A673 (cell line): Measurements from ENCODE around the gene SIRPB2. TPM values are rescaled to one million over a fixed set of nuclear protein-coding genes. Genes with fewer than 3 reads are reported as not detected.

Experiments used
- Bru-seq: library from RNA; stranded (reverse); fragments of 400-500 nt; gene quantifications from one replicate; lab custom pipeline; 2021; lab: Mats Ljungman, UMichigan
- BruChase-seq, 2 experiments: library from RNA; stranded (reverse); fragments of 400-500 nt; gene quantifications; one replicate each; lab custom pipeline; 2021; lab: Mats Ljungman, UMichigan
- BruUV-seq: library from RNA; stranded (reverse); fragments of 400-500 nt; replicated peaks from 2 replicates; lab custom pipeline; 2021; lab: Mats Ljungman, UMichigan
- CTCF ChIA-PET: fragments of 300-600 bp; sonication (Branson Sonifier 250); formaldehyde crosslinking; loops from one replicate; lab custom pipeline; 2022; ENCODE audit warnings: antibody characterized with exemption; lab: Charles Lee
- POLR2A ChIA-PET: fragments of 300-600 bp; sonication (Branson Sonifier 250); formaldehyde crosslinking; loops from one replicate; lab custom pipeline; 2022; ENCODE audit warnings: antibody characterized with exemption; ENCODE audit not compliant: low non-redundant PET; lab: Charles Lee
- DNase-seq: peaks from one replicate; pipeline ENCODE4 v3.0.0-alpha.2; 2015; ENCODE audit warnings: low spot score
- H3K27ac ChIP-seq: fragments of 200-600 bp; sonication (generic); 2 replicates; pipeline ENCODE4 v1.5.1; 2016; ENCODE audit warnings: mixed run types, low read depth, mild to moderate bottlenecking, mixed read lengths, antibody characterized with exemption, low read length; ENCODE audit not compliant: poor library complexity, severe bottlenecking
- H3K27me3 ChIP-seq: fragments of 200-600 bp; sonication (generic); replicated peaks from 2 replicates; pipeline ENCODE4 v1.6.1; 2017; ENCODE audit warnings: mixed run types, low read depth, mild to moderate bottlenecking, mixed read lengths, antibody characterized with exemption, low read length; ENCODE audit not compliant: insufficient read depth, poor library complexity
- H3K36me3 ChIP-seq: fragments of 200-600 bp; sonication (generic); 2 replicates; pipeline ENCODE4 v1.6.1; 2016; ENCODE audit warnings: mixed run types, mild to moderate bottlenecking, mixed read lengths, antibody characterized with exemption, low read length; ENCODE audit not compliant: insufficient read depth, poor library complexity, severe bottlenecking
- H3K4me1 ChIP-seq: fragments of 200-600 bp; sonication (generic); 2 replicates; pipeline ENCODE4 v1.6.1; 2017; ENCODE audit warnings: mixed run types, mild to moderate bottlenecking, mixed read lengths, antibody characterized with exemption, low read length; ENCODE audit not compliant: insufficient read depth, poor library complexity, severe bottlenecking
- H3K4me3 ChIP-seq: fragments of 200-600 bp; sonication (generic); 2 replicates; pipeline ENCODE4 v1.5.1; 2016; ENCODE audit warnings: low read depth, mixed run types, mild to moderate bottlenecking, mixed read lengths, low read length; ENCODE audit not compliant: poor library complexity, severe bottlenecking
- H3K9me3 ChIP-seq: fragments of 200-600 bp; sonication (generic); 2 replicates; pipeline ENCODE4 v1.6.1; 2016; ENCODE audit warnings: mixed run types, low read depth, mild to moderate bottlenecking, mixed read lengths, antibody characterized with exemption, low read length; ENCODE audit not compliant: poor library complexity, severe bottlenecking
- EZH2 ChIP-seq: fragments of 200-600 bp; sonication (generic); IDR thresholded peaks from 2 replicates; pipeline ENCODE4 v1.6.1; 2017; ENCODE audit warnings: borderline replicate concordance, low read depth, mild to moderate bottlenecking, mixed read lengths, antibody characterized with exemption, low read length; ENCODE audit not compliant: poor library complexity, severe bottlenecking
- intact Hi-C: fragments of 100-400 bp; cut with micrococcal nuclease; formaldehyde crosslinking; loops from one replicate; pipeline ENCODE4 v1.10.0; 2022; ENCODE audit not compliant: unreplicated experiment
- long read RNA-seq: library from polyadenylated mRNA; stranded (forward); transcript quantifications from one replicate; pipeline ENCODE4 v2.0.0, GENCODE V29; 2022
- total RNA-seq: library from RNA; stranded (reverse); gene quantifications from 2 replicates; pipeline ENCODE4 v1.2.3, GENCODE V29; 2021
- TF ChIP-seq, protein P1 (sequence below): fragments of 300-800, 200-600 bp; sonication (generic); conservative IDR thresholded peaks from 2 replicates; pipeline ENCODE4 v1.5.1; 2017; ENCODE audit warnings: low read depth, mild to moderate bottlenecking, antibody characterized with exemption, low read length, moderate library complexity, mixed read lengths

SIRPB2 gene
- total RNA-seq (3.1 and 4.0 TPM in 2 replicates), Bru-seq, nascent RNA (percentile 57 among the genes with signal in this experiment), BruChase-seq, experiment 1, labeled RNA remaining after a 2-hour chase (percentile 54 among the genes with signal in this experiment), BruChase-seq, experiment 2, labeled RNA remaining after a 6-hour chase (percentile 56 among the genes with signal in this experiment)
- long read RNA-seq, partial matches to known transcripts, result 2 of 3 reads
- long read RNA-seq, other reads (novel, unspliced or antisense), result 0 of 3 reads

DNA sequence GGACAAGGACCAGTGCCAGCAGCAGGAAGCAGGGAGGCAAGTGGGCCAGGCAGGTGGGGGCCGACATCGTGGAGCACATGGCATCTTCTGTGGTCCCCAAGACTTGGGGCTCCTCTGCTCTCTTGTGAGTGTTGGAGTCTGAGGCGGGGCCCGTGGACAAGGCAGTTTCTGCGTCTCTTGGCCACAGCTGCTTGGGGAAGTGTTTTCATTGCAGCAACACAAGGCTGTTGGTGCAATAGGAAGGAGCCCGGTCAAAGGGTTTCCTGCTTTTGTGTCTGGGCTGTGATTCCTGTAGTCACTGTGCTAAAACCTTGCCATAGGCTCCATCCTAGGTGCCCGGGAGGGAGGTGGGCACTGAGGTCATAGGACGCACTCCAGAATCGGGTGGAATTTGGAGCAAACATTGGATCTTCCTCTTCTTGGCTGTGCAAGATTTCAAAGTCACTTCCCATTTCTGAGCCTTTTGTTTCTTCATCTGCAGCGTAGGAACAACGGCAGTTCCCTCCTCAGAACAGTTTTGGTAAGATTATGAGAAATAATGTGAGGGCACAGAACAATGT, at the start of gene SIRPB2:
Gene SIRPB2 (minus strand): TSS at position 140 of the 560 bp plus-strand sequence. CDS start 61 bp downstream, at position 79.
- Histone ChIP-seq H3K4me3 (peak within 1 kb of the TSS; percentile 5), H3K4me1 (peaks cover 51% of the 10 kb centered on the region), H3K9me3 (no peaks in the 10 kb centered on the region), H3K27me3 (peaks cover 3% of the 10 kb centered on the region), H3K36me3 (no peaks in the 10 kb centered on the region), H3K27ac (peak within 1 kb of the TSS; percentile 76)
- ChIA-PET CTCF (interaction anchor here (1.0 kb wide), 2 partner anchors 13 kb away, joined by 3 to 5 read pairs; no protein-coding TSS in a partner anchor), POLR2A (no interaction called here)
- intact Hi-C loops, result no loop called here
- BruUV-seq, result no TSS peak
- TF ChIP-seq EZH2, result no peak
- TF ChIP-seq, protein P1, sequence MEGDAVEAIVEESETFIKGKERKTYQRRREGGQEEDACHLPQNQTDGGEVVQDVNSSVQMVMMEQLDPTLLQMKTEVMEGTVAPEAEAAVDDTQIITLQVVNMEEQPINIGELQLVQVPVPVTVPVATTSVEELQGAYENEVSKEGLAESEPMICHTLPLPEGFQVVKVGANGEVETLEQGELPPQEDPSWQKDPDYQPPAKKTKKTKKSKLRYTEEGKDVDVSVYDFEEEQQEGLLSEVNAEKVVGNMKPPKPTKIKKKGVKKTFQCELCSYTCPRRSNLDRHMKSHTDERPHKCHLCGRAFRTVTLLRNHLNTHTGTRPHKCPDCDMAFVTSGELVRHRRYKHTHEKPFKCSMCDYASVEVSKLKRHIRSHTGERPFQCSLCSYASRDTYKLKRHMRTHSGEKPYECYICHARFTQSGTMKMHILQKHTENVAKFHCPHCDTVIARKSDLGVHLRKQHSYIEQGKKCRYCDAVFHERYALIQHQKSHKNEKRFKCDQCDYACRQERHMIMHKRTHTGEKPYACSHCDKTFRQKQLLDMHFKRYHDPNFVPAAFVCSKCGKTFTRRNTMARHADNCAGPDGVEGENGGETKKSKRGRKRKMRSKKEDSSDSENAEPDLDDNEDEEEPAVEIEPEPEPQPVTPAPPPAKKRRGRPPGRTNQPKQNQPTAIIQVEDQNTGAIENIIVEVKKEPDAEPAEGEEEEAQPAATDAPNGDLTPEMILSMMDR, result no peak
- DNase-seq, result peak; percentile 41

- no peak for TF ChIP-seq EZH2
- TF ChIP-seq, protein P1, result no peak
- H3K36me3 ChIP-seq, result no peaks in the 10 kb centered on the region
- ChIA-PET CTCF (no interaction called here), POLR2A (no interaction called here)
- intact Hi-C loops, result no loop called here
- no peaks in the 10 kb centered on the region for H3K27me3 ChIP-seq
- DNase-seq, result no peak
- no peaks in the 10 kb centered on the region for H3K4me1 ChIP-seq
- no peak overlapping the region for H3K4me3 ChIP-seq
- no peaks in the 10 kb centered on the region for H3K9me3 ChIP-seq
- H3K27ac ChIP-seq, result no peak overlapping the region
- no TSS peak for BruUV-seq
Measured at GRCh38 chr20:1539816-1540419, 48.7 kb upstream of the SIRPB2 start.

DNA sequence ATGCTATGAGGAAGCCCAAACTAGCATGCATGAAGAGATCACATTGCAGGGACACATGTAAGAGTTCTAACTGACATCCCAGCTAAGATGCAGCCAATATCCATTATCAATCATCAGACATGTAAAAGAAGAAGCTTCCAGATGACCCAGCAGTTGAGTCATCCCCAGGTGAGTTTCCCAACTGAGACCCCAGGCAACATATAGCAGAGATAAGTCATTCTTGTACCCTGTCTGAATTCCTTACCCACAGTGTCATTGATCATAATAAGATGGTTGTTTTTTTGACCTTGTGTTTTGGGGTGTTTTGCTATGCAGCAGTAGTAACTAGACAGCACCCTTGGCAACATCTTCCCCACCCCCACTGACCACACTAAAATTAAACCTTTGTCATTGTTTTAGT, 47.4 kb upstream of the SIRPB2 start:
- no peak overlapping the region for H3K4me3 ChIP-seq
- no peaks in the 10 kb centered on the region for H3K27me3 ChIP-seq
- ChIA-PET POLR2A (no interaction called here), CTCF (no interaction called here)
- no peak overlapping the region for H3K27ac ChIP-seq
- no peaks in the 10 kb centered on the region for H3K9me3 ChIP-seq
- BruUV-seq, result no TSS peak
- intact Hi-C loops, result no loop called here
- no peak for DNase-seq
- TF ChIP-seq, protein P1, result no peak
- TF ChIP-seq EZH2, result no peak
- H3K36me3 ChIP-seq, result no peaks in the 10 kb centered on the region
- no peaks in the 10 kb centered on the region for H3K4me1 ChIP-seq
